ENCODE data around the gene WWC2.

Gene WWC2

GRCh38 chr4:183186813-183187212, 87.8 kb downstream of the WWC2 start:
- CTCF ChIA-PET = no interaction called here
- POLR2A ChIA-PET = no interaction called here
- H3K4me1 ChIP-seq (ENCODE audit: control insufficient read depth, insufficient read depth, low read length) = peaks cover 5% of the 10 kb centered on the region; the same call in 1 of the 2 replicates

GRCh38 chr4:183190900-183191527, 92.0 kb downstream of the WWC2 start:
- no peaks in the 10 kb centered on the region for H3K9me3 ChIP-seq (ENCODE audit: control insufficient read depth, insufficient read depth, low read depth, low read length)
- H3K36me3 ChIP-seq (ENCODE audit: control insufficient read depth in 2 of 2, insufficient read depth in 1 of 2, low read length in 2 of 2) = peaks cover 0 to 3% of the 10 kb centered on the region in 2 experiments; a peak in 1 of 3 replicates
- no peak overlapping the region for H3K27ac ChIP-seq (ENCODE audit: extremely low read depth, low read depth, low read length)
- no peaks in the 10 kb centered on the region; the same call in 1 of the 2 replicates for H3K4me1 ChIP-seq (ENCODE audit: control insufficient read depth, insufficient read depth, low read length)
- POLR2A ChIA-PET = no interaction called here
- CTCF ChIA-PET = interaction anchor here (0.8 kb wide), 1 partner anchor 253 kb away, joined by 4 read pairs; no protein-coding TSS in a partner anchor
- H3K4me3 ChIP-seq (ENCODE audit: low read depth, low read length) = no peak overlapping the region
- no peak for TF ChIP-seq ZBTB21 (tag by site-specific recombination; IDR thresholded peaks at IDR 0.05)
- TF ChIP-seq ZNF639 (tag by site-specific recombination; IDR thresholded peaks at IDR 0.05) = no peak
- no peak for TF ChIP-seq ZNF155 (tag by site-specific recombination; IDR thresholded peaks at IDR 0.05)
- no peak for TF ChIP-seq BCL11A (tag by site-specific recombination; IDR thresholded peaks at IDR 0.05; ENCODE audit: low read depth)
- no peak for TF ChIP-seq ZNF571 (tag by site-specific recombination; IDR thresholded peaks at IDR 0.05)
- TF ChIP-seq ZSCAN30 (tag by site-specific recombination; IDR thresholded peaks at IDR 0.05) = no peak
- TF ChIP-seq ZNF324 (tag by site-specific recombination; IDR thresholded peaks at IDR 0.05) = no peak
- TF ChIP-seq ZNF501 (tag by site-specific recombination; IDR thresholded peaks at IDR 0.05) = no peak
- TF ChIP-seq MYNN (tag by site-specific recombination; IDR thresholded peaks at IDR 0.05; ENCODE audit: borderline replicate concordance) = no peak
- TF ChIP-seq ZBTB26 (tag by site-specific recombination; optimal IDR thresholded peaks at IDR 0.05) = no peak

More at GRCh38 chr4:183186813-183187212, 87.8 kb downstream of the WWC2 start:
- Histone ChIP-seq H3K36me3 (ENCODE audit: control insufficient read depth in 2 of 2, insufficient read depth in 1 of 2, low read length in 2 of 2) (no peaks in the 10 kb centered on the region), H3K4me3 (ENCODE audit: low read depth, low read length) (no peak overlapping the region), H3K9me3 (ENCODE audit: control insufficient read depth, insufficient read depth, low read depth, low read length) (no peaks in the 10 kb centered on the region), H3K27ac (ENCODE audit: extremely low read depth, low read depth, low read length) (no peak overlapping the region)
- TF ChIP-seq SCRT1 (tag by site-specific recombination; IDR thresholded peaks at IDR 0.05; ENCODE audit: borderline replicate concordance) (no peak), KLF1 (tag by site-specific recombination; IDR thresholded peaks at IDR 0.05) (no peak), ZNF24 (tag by site-specific recombination; IDR thresholded peaks at IDR 0.05) (no peak), ZBTB44 (tag by site-specific recombination; IDR thresholded peaks at IDR 0.05) (no peak), MEIS1 (CRISPR knock-in tag; IDR thresholded peaks at IDR 0.05; ENCODE audit: borderline replicate concordance) (no peak), KLF8 (tag by site-specific recombination; IDR thresholded peaks at IDR 0.05) (no peak), TRIM28 (IDR thresholded peaks at IDR 0.05; ENCODE audit: borderline replicate concordance, low read length) (no peak), ZNF645 (tag by site-specific recombination; IDR thresholded peaks at IDR 0.05) (no peak), ZNF48 (tag by site-specific recombination; IDR thresholded peaks at IDR 0.05) (no peak), PATZ1 (tag by site-specific recombination; IDR thresholded peaks at IDR 0.05) (no peak), ZNF114 (tag by site-specific recombination; IDR thresholded peaks at IDR 0.05) (no peak), SCRT2 (tag by site-specific recombination; IDR thresholded peaks at IDR 0.05) (no peak), TCF7L2 (IDR thresholded peaks at IDR 0.05; ENCODE audit: borderline replicate concordance, low read depth, low read length) (no peak), ZNF529 (tag by site-specific recombination; IDR thresholded peaks at IDR 0.05; ENCODE audit: insufficient replicate concordance) (no peak), ZNF2 (tag by site-specific recombination; IDR thresholded peaks at IDR 0.05) (no peak), YY1 (tag by site-specific recombination; IDR thresholded peaks at IDR 0.05) (no peak), ZNF266 (tag by site-specific recombination; IDR thresholded peaks at IDR 0.05; ENCODE audit: low read depth) (no peak), SP3 (tag by site-specific recombination; IDR thresholded peaks at IDR 0.05) (no peak), ZNF335 (tag by site-specific recombination; conservative IDR thresholded peaks at IDR 0.05) (no peak)
